Measurements from ENCODE around the gene TLK1.

The TLK1 gene

GRCh38 chr2:171016125-171016524 is 144.6 kb downstream of the TLK1 start:
- H3K4me1 ChIP-seq = no peaks in the 10 kb centered on the region
- H3K36me3 ChIP-seq (ENCODE audit: control insufficient read depth, insufficient read depth, low read length) = no peaks in the 10 kb centered on the region
- H3K4me3 ChIP-seq (ENCODE audit: low read depth, low read length) = no peak overlapping the region
- no peak overlapping the region for H2AFZ ChIP-seq
- H3K9ac ChIP-seq = no peak overlapping the region
- no peaks in the 10 kb centered on the region for H3K27me3 ChIP-seq (ENCODE audit: control insufficient read depth, insufficient read depth, low read length)
- no peaks in the 10 kb centered on the region for H3K9me3 ChIP-seq (ENCODE audit: control insufficient read depth, low read length)
- no peak overlapping the region for H3K27ac ChIP-seq
- no peaks in the 10 kb centered on the region for H3K79me2 ChIP-seq
- H3K4me2 ChIP-seq (ENCODE audit: low read length) = no peak overlapping the region
- no peak for TF ChIP-seq CTCF (IDR thresholded peaks at IDR 0.05)

GRCh38 chr2:171013851-171014250 is 146.8 kb downstream of the TLK1 start:
- Histone ChIP-seq H3K79me2 (no peaks in the 10 kb centered on the region), H2AFZ (no peak overlapping the region), H3K4me1 (no peaks in the 10 kb centered on the region), H3K27ac (no peak overlapping the region), H3K9me3 (ENCODE audit: control insufficient read depth, low read length) (no peaks in the 10 kb centered on the region), H3K9ac (no peak overlapping the region), H3K4me2 (ENCODE audit: low read length) (no peak overlapping the region), H3K36me3 (ENCODE audit: control insufficient read depth, insufficient read depth, low read length) (no peaks in the 10 kb centered on the region), H3K4me3 (ENCODE audit: low read depth, low read length) (no peak overlapping the region), H3K27me3 (ENCODE audit: control insufficient read depth, insufficient read depth, low read length) (no peaks in the 10 kb centered on the region)
- no peak for TF ChIP-seq CTCF (IDR thresholded peaks at IDR 0.05)

DNA sequence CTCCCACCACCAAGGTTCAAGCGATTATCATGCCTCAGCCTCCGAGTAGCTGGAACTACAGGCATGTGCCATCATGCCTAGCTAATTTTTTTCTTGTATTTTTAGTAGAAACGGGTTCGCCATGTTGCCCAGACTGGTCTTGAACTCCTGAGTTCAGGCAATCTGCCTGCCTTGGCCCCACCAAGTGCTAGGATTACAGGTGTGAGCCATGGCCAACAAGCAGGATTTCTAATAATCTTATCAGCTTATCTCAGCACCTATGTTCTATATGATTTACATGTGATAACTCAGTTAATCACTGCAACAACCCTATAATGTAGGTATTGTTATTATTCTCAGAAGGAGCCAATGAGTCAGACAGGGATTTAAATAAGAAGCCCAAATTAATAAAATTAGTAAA is 151.3 kb downstream of the TLK1 start:
- Histone ChIP-seq H2AFZ (no peak overlapping the region), H3K27ac (no peak overlapping the region), H3K79me2 (no peaks in the 10 kb centered on the region), H3K9ac (no peak overlapping the region), H3K27me3 (ENCODE audit: control insufficient read depth, insufficient read depth, low read length) (no peaks in the 10 kb centered on the region), H3K4me1 (no peaks in the 10 kb centered on the region), H3K36me3 (ENCODE audit: control insufficient read depth, insufficient read depth, low read length) (no peaks in the 10 kb centered on the region), H3K9me3 (ENCODE audit: control insufficient read depth, low read length) (no peaks in the 10 kb centered on the region), H3K4me3 (ENCODE audit: low read depth, low read length) (no peak overlapping the region), H3K4me2 (ENCODE audit: low read length) (no peak overlapping the region)
- TF ChIP-seq CTCF (IDR thresholded peaks at IDR 0.05) = no peak

DNA sequence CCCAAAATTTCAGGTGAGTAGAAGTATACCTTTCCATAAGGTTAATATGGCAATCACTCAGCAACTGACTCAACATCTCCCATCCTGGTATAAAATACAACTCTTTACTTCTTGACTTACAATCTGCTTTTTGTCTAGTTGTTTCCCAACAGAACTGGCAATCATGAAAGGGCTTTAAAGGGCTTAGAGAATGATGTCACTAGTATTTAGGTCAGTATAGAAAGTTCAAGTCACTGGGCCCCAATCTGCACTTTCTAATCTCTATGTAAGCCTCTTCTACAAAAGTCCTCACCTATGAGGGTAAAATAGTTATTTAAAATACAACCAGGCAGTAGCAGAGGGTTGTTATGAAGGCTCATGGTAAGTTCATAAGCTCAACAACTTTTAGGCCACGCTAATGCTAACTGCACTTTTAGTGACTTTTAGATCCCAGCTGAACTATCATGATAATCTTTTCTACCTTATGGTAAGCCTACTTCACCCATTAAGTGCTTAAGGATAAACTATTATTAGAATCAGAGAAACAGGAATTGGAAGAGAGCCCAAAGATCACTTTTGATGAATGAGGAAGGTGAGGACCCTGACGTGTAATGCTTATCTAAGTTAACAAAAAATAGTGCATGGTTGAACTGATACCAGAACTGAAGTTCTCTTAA is 152.0 kb downstream of the TLK1 start:
- no peak overlapping the region for H3K9ac ChIP-seq
- H3K27me3 ChIP-seq (ENCODE audit: control insufficient read depth, insufficient read depth, low read length) = no peaks in the 10 kb centered on the region
- H3K4me2 ChIP-seq (ENCODE audit: low read length) = no peak overlapping the region
- H2AFZ ChIP-seq = no peak overlapping the region
- H3K4me1 ChIP-seq = no peaks in the 10 kb centered on the region
- no peaks in the 10 kb centered on the region for H3K79me2 ChIP-seq
- no peak for TF ChIP-seq CTCF (IDR thresholded peaks at IDR 0.05)
- no peak overlapping the region for H3K27ac ChIP-seq
- no peaks in the 10 kb centered on the region for H3K36me3 ChIP-seq (ENCODE audit: control insufficient read depth, insufficient read depth, low read length)
- no peaks in the 10 kb centered on the region for H3K9me3 ChIP-seq (ENCODE audit: control insufficient read depth, low read length)
- no peak overlapping the region for H3K4me3 ChIP-seq (ENCODE audit: low read depth, low read length)

- no peaks in the 10 kb centered on the region for H3K36me3 ChIP-seq (ENCODE audit: control insufficient read depth, insufficient read depth, low read length)
- H3K27me3 ChIP-seq (ENCODE audit: control insufficient read depth, insufficient read depth, low read length) = no peaks in the 10 kb centered on the region
- no peaks in the 10 kb centered on the region for H3K9me3 ChIP-seq (ENCODE audit: control insufficient read depth, low read length)
- no peak overlapping the region for H3K4me2 ChIP-seq (ENCODE audit: low read length)
- no peaks in the 10 kb centered on the region for H3K79me2 ChIP-seq
- no peak overlapping the region for H2AFZ ChIP-seq
- no peak overlapping the region for H3K27ac ChIP-seq
- no peak for TF ChIP-seq CTCF (IDR thresholded peaks at IDR 0.05)
- no peaks in the 10 kb centered on the region for H3K4me1 ChIP-seq
- H3K4me3 ChIP-seq (ENCODE audit: low read depth, low read length) = no peak overlapping the region
- H3K9ac ChIP-seq = no peak overlapping the region
These were observed 155.9 kb downstream of the TLK1 start for GRCh38 chr2:171004833-171005232.
